GM12864 (cell line): ENCODE data around the gene DUXB.

Experiments used
- DNase-seq: peaks from one replicate; pipeline ENCODE4 v3.0.0-alpha.2; 2011; ENCODE audit warnings: low read depth
- H3K4me3 ChIP-seq: 2 replicates; pipeline ENCODE4 v1.5.1; 2011; ENCODE audit warnings: mild to moderate bottlenecking, low read depth, low read length, control low read depth
- CTCF ChIP-seq: IDR thresholded peaks from 2 replicates; pipeline ENCODE4 v1.5.1; 2011; ENCODE audit warnings: low read depth, mild to moderate bottlenecking, moderate library complexity, low read length, control low read depth, inconsistent platforms; ENCODE audit errors: missing control alignments

DUXB gene

GRCh38 chr16:75648265-75649076, 52.8 kb downstream of the DUXB start:
- TF ChIP-seq CTCF = no peak
- no peak for DNase-seq
- peak overlapping the region; percentile 80 for H3K4me3 ChIP-seq

GRCh38 chr16:75647492-75648264, 53.6 kb downstream of the DUXB start, which contains the start of the genes KARS1 and TERF2IP:
KARS1 (minus strand) TSS chr16:75647665; CDS start chr16:75647639, 26 bp downstream.
TERF2IP (plus strand) TSS chr16:75647773; CDS start chr16:75647883, 110 bp downstream.
- H3K4me3 ChIP-seq = peak within 1 kb of the TSS; percentile 80
- TF ChIP-seq CTCF = no peak
- DNase-seq = peak; percentile 85

GRCh38 chr16:75647112-75647491, 54.2 kb downstream of the DUXB start:
- H3K4me3 ChIP-seq = peak overlapping the region; percentile 80
- TF ChIP-seq CTCF = no peak
- no peak for DNase-seq

- TF ChIP-seq CTCF = no peak
- DNase-seq = no peak
- no peak overlapping the region for H3K4me3 ChIP-seq
These were observed 56.8 kb downstream of the DUXB start for GRCh38 chr16:75644240-75645012.
